Calu3 (cell line): ENCODE results near the gene FAT2. TPM values are rescaled to one million over a fixed set of nuclear protein-coding genes. Genes with fewer than 3 reads are reported as not detected.

Experiments used
- BruUV-seq: library from RNA; stranded (reverse); fragments of 400-500 nt; replicated peaks from 2 replicates; lab custom pipeline; 2021; lab: Mats Ljungman, UMichigan
- CTCF ChIA-PET: fragments of 300-600 bp; sonication (Branson Sonifier 250); formaldehyde crosslinking; loops from one replicate; lab custom pipeline; 2022; ENCODE audit warnings: antibody characterized with exemption; lab: Charles Lee
- DNase-seq: peaks from one replicate; pipeline ENCODE4 v3.0.0; 2022
- H3K27ac Mint-ChIP-seq: one replicate; pipeline ENCODE4 v1.8.0; 2022; ENCODE audit warnings: mixed read lengths; ENCODE audit not compliant: unreplicated experiment
- H3K27me3 Mint-ChIP-seq: one replicate; pipeline ENCODE4 v1.8.0; 2022; ENCODE audit warnings: mixed read lengths; ENCODE audit not compliant: unreplicated experiment
- H3K36me3 Mint-ChIP-seq: one replicate; pipeline ENCODE4 v1.8.0; 2022; ENCODE audit warnings: mild to moderate bottlenecking, moderate library complexity, mixed read lengths; ENCODE audit not compliant: insufficient read depth, unreplicated experiment
- H3K4me1 Mint-ChIP-seq: one replicate; pipeline ENCODE4 v1.8.0; 2022; ENCODE audit warnings: mild to moderate bottlenecking, low read depth, mixed read lengths; ENCODE audit not compliant: unreplicated experiment
- H3K4me3 Mint-ChIP-seq: one replicate; pipeline ENCODE4 v1.8.0; 2022; ENCODE audit warnings: mild to moderate bottlenecking, low read depth, moderate library complexity, mixed read lengths; ENCODE audit not compliant: unreplicated experiment
- H3K9me3 Mint-ChIP-seq: one replicate; pipeline ENCODE4 v1.8.0; 2022; ENCODE audit warnings: low read depth, mixed read lengths; ENCODE audit not compliant: unreplicated experiment
- intact Hi-C: fragments of 100-400 bp; cut with micrococcal nuclease; formaldehyde crosslinking; loops from one replicate; pipeline ENCODE4 v1.10.0; 2022; ENCODE audit not compliant: unreplicated experiment
- total RNA-seq: library from RNA; stranded (reverse); gene quantifications from 2 replicates; pipeline ENCODE4 v1.2.3, GENCODE V29; 2022
- TF ChIP-seq, protein P1 (sequence below): fragments of 200-600 bp; IDR thresholded peaks from one replicate; pipeline ENCODE4 v1.8.0; 2022; ENCODE audit warnings: antibody characterized with exemption; ENCODE audit not compliant: unreplicated experiment

FAT2 gene
- total RNA-seq, 1 experiment from 2014 or later = not detected

DNA sequence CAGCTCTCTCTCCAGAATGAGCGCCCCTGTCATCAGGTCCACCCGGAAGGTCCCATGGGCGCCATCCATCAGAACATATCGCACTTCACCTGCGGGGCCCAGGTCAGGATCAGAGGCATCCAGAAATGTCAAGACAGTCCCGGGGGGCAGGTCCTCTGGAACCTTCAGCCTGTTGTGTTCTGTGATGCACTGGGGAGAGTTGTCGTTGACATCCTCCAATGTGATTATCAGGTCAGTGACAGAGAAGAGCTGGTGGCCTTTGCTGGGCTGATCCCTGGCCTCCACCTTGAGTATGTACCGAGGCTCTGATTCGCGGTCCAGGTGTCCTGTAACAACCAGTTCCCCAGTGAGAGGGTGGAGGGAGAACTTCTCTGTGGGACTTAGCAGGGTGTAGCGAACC, 25.2 kb downstream of the FAT2 start:
- TF ChIP-seq, protein P1, sequence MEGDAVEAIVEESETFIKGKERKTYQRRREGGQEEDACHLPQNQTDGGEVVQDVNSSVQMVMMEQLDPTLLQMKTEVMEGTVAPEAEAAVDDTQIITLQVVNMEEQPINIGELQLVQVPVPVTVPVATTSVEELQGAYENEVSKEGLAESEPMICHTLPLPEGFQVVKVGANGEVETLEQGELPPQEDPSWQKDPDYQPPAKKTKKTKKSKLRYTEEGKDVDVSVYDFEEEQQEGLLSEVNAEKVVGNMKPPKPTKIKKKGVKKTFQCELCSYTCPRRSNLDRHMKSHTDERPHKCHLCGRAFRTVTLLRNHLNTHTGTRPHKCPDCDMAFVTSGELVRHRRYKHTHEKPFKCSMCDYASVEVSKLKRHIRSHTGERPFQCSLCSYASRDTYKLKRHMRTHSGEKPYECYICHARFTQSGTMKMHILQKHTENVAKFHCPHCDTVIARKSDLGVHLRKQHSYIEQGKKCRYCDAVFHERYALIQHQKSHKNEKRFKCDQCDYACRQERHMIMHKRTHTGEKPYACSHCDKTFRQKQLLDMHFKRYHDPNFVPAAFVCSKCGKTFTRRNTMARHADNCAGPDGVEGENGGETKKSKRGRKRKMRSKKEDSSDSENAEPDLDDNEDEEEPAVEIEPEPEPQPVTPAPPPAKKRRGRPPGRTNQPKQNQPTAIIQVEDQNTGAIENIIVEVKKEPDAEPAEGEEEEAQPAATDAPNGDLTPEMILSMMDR = no peak
- no peak overlapping the region for H3K27ac Mint-ChIP-seq
- H3K4me3 Mint-ChIP-seq = no peak overlapping the region
- CTCF ChIA-PET = interaction anchor here (0.5 kb wide), 1 partner anchor 183 kb away, joined by 3 read pairs; no protein-coding TSS in a partner anchor
- DNase-seq = no peak
- intact Hi-C loops = no loop called here
- no peaks in the 10 kb centered on the region for H3K4me1 Mint-ChIP-seq
- H3K9me3 Mint-ChIP-seq = no peaks in the 10 kb centered on the region
- peaks cover 45% of the 10 kb centered on the region for H3K27me3 Mint-ChIP-seq
- no TSS peak for BruUV-seq
- no peaks in the 10 kb centered on the region for H3K36me3 Mint-ChIP-seq

DNA sequence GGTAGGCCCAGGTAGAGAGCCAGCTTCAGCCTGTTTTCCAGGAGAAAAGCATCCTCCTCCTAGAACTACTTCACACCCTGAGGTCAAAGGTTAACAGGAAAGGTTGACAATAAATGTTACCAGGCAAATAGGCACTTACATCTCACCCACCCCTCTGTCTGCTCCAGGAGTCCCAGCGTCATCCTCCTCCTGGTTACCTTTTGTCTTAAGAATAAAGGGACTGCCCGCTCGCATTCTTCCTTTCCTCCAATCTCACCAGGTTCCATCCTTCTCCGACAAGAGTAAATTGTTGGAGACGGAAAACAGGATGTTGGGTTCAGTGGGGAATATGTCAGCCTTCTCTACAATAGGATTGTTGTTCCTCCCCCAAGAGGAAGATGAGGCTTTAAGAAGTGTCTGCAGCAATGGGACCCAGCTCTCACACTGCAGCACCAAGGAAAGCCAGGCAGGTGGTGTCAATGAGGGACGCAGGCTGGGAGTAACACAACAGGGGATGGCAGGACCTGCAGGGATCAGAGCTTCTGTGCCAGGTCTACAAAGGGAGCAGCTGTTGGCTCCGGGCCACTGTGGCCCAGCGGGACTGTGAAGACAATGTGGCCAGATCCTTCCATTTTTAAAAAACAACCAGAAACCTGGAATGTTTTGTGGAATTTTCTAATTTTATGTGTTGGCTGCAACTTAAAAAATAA, 29.0 kb downstream of the FAT2 start:
- H3K4me1 Mint-ChIP-seq = no peaks in the 10 kb centered on the region
- BruUV-seq = no TSS peak
- peaks cover 19% of the 10 kb centered on the region for H3K27me3 Mint-ChIP-seq
- H3K27ac Mint-ChIP-seq = no peak overlapping the region
- H3K9me3 Mint-ChIP-seq = no peaks in the 10 kb centered on the region
- CTCF ChIA-PET = no interaction called here
- H3K4me3 Mint-ChIP-seq = no peak overlapping the region
- H3K36me3 Mint-ChIP-seq = no peaks in the 10 kb centered on the region
- intact Hi-C loops = no loop called here
- TF ChIP-seq, protein P1 = no peak
- DNase-seq = no peak

DNA sequence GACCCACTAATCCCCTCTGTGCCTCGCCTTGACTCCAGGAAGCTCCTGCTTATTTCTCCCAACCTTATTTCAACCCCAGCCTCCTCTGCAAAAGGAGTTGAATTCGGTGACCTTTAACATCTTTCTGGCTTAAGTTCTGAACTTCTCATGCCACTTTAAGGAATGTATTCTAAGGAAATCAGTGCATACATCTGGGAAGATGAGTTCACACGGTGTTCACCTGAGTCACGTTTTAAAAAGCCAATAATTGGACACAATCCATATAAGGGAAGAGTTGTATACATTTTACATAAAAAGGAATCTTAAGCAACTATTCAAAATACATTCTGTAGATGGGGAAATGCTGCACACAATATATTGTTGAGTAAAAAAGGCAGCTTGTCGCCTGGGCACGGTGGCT, 33.2 kb downstream of the FAT2 start:
- Mint-ChIP-seq H3K4me3 (no peak overlapping the region), H3K4me1 (no peaks in the 10 kb centered on the region), H3K9me3 (no peaks in the 10 kb centered on the region), H3K36me3 (no peaks in the 10 kb centered on the region), H3K27me3 (peaks cover 20% of the 10 kb centered on the region), H3K27ac (no peak overlapping the region)
- TF ChIP-seq, protein P1 = no peak
- DNase-seq = no peak
- intact Hi-C loops = no loop called here
- no TSS peak for BruUV-seq
- CTCF ChIA-PET = no interaction called here

DNA sequence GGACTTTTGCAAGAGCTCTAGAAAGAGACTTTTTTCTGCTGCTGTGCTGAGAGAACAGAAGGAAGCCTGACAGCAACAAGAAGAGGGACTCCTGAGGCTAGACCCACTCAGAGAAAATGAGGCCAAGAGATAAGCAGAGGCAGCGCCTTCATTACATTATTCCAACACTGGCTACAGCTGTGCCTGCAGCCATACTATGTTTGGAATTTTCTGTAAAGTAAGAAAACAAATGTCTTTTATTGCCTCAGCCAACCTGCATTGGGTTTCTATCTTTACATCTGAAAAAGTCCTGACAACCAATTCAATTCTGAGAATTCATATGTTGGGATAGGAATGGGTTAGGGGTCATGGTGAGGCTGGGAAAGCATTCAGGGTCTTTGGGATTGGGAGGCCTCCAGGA, 33.7 kb downstream of the FAT2 start:
- CTCF ChIA-PET = interaction anchor here (0.8 kb wide), 1 partner anchor 18 kb away, joined by 3 read pairs; no protein-coding TSS in a partner anchor
- no peaks in the 10 kb centered on the region for H3K9me3 Mint-ChIP-seq
- DNase-seq = no peak
- no TSS peak for BruUV-seq
- H3K27ac Mint-ChIP-seq = no peak overlapping the region
- H3K36me3 Mint-ChIP-seq = no peaks in the 10 kb centered on the region
- no peak overlapping the region for H3K4me3 Mint-ChIP-seq
- intact Hi-C loops = no loop called here
- no peaks in the 10 kb centered on the region for H3K4me1 Mint-ChIP-seq
- TF ChIP-seq, protein P1 = no peak
- H3K27me3 Mint-ChIP-seq = peaks cover 20% of the 10 kb centered on the region
